GM18517 (cell line): ENCODE results near the gene CNTN2.

Experiments
- ATAC-seq: cut with Tn5 transposase; IDR thresholded peaks from one replicate; pipeline ENCODE4 v1.9.1; 2021; ENCODE audit warnings: mild to moderate bottlenecking, moderate library complexity; ENCODE audit not compliant: unreplicated experiment

The CNTN2 gene, protein sequence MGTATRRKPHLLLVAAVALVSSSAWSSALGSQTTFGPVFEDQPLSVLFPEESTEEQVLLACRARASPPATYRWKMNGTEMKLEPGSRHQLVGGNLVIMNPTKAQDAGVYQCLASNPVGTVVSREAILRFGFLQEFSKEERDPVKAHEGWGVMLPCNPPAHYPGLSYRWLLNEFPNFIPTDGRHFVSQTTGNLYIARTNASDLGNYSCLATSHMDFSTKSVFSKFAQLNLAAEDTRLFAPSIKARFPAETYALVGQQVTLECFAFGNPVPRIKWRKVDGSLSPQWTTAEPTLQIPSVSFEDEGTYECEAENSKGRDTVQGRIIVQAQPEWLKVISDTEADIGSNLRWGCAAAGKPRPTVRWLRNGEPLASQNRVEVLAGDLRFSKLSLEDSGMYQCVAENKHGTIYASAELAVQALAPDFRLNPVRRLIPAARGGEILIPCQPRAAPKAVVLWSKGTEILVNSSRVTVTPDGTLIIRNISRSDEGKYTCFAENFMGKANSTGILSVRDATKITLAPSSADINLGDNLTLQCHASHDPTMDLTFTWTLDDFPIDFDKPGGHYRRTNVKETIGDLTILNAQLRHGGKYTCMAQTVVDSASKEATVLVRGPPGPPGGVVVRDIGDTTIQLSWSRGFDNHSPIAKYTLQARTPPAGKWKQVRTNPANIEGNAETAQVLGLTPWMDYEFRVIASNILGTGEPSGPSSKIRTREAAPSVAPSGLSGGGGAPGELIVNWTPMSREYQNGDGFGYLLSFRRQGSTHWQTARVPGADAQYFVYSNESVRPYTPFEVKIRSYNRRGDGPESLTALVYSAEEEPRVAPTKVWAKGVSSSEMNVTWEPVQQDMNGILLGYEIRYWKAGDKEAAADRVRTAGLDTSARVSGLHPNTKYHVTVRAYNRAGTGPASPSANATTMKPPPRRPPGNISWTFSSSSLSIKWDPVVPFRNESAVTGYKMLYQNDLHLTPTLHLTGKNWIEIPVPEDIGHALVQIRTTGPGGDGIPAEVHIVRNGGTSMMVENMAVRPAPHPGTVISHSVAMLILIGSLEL

DNA sequence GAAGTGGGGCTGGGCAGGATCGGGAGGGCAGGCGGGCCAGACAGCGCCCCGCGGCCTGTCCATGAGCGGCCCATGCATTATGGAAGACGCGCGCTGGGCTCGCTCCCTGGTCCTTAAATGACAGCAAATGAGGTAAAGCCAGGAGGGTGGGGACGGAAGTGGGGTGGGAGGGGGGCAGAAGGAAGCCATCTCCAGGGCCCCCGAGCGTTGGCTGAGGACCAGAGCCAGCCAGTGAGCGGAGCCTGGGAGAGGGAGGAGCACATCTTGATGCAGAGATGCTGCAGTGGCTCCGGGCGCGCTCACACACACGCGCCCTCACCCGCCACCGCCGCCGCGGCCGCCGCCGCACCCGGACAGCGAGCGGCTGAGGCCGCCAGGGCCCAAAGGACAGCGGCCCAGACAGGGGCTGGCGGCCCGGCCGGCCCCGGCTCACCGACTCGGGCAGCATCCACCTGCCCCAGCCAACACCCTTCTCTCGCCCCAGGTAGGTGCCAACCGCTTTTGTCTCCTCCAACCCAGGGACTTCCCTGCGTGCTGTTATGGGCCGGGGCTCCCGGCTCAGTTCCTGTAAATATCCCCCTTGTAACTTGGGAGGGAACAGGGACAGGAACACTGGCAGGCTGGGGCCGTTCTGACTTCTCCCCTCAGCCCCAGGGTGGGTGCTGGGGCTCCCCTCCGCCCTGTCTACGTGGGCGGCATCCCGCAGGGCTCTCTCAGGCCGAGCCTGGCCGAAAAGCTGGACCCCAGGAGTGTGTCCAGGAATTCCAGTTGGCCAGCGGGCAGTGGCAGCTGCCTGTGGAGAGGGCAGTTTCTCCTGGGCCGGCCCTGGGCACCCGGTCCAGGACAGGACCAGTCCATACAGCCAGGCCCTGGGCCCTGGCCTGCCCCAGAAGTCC lies at the start of gene CNTN2:
TSS of gene CNTN2 (plus strand) at position 302 of the 896 bp plus-strand sequence. CDS start 9,974 bp downstream, outside the sequence.
- ATAC-seq, result no peak

DNA sequence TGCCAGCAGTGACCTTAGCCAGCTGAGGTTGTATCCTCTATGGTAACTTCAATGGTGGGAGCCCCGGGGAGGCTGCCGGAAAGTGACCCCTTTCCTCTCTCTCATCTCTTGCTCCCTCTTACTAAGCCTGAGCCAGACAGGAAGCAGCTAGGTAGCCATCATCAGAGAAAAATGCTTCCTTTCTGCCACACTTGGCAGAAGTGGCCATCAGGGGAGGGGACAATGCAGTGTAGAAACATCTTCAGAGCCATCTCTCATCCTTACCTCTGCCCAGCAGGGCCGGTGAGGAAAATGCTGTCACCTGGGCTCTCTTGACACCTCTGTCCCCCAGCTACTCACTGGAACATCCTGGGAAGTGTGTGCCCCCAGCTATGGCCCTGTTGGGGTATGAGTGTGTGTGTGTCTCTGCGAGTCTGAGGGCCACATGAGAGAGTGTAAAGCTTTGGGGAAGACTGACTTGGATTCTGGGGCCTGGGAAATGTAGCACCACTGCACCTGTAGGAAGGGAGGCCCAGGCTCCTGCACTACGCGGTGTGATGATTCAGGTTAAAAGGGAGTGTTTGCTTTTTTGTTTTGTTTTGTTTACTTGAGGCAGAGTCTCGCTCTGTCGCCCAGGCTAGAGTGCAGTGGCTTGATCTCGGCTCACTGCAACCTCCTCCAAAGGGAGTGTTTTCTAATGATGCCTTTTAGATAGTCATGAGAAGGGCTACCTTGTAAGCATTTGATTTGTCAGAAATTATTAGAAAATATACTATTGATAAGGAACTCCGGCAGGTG lies 48.7 kb upstream of the CNTN2 start:
- no peak for ATAC-seq

DNA sequence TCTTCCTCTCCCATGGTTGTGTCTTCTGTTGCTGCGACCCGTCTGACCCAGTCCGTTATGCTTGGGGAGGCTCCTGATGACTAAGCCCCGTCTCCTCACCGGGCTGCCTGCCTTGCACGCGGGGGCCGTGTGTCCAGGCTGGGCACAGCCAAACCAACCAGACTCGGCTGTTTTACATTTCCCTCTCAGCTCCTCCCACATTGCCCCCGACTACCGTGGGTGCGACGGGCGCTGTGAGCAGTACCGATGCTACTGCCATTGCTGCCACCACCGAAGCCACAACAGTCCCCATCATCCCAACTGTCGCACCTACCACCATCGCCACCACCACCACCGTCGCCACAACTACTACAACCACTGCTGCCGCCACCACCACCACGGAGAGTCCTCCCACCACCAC lies 46.0 kb upstream of the CNTN2 start:
- ATAC-seq, result no peak

DNA sequence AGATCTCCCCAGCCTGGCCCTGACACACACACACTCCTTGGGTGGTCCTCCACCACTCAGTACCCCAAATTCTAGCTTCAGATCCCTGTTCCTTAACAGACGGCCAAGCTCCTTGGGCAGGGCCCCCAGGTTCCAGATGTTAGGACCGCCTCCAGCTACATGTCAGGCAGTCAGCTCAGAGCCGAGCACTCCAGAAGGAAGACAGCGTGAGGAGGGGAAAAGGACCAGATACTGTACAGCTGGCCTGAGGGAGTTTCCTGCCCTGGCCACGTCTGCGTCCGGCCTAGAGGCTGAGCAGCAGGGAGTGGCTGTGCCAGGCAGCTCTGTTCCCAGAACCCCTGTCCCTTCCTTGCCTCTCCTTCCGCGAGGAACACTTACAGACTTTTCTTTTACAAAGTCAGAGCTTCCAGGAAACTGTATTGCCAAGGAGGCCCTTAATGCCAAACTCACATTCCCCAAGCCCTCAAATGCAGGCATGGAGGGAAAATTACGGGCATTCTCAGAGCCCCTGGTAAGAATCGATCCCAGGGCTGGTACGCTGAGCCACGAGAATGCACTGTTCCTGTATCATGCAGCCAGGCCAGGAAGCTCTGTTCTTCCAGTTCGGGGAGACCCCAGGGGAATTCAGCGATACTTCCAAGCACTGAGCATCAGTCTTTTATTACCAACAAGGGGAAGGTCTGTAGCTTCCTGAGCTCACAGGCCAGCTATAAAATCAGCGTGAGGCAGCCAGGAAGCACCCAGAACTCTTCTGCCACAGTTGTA lies 45.2 kb upstream of the CNTN2 start:
- ATAC-seq, result no peak

DNA sequence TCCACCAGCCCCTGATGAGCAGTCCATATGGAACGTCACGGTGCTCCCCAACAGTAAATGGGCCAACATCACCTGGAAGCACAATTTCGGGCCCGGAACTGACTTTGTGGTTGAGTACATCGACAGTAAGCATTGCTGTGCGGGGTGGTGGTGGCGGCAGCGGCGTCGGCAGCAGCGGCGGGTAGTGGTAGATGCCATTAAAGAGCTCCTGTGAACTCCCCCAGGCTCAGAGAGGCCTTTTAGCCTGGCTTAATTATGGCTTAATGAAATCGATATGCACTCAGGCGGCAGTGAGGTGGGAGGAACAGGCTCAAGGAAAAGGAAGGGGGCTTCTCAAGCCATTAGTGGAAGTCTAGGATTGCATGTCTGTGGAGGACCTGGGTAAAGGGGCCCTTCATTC lies 41.9 kb upstream of the CNTN2 start:
- ATAC-seq, result no peak

DNA sequence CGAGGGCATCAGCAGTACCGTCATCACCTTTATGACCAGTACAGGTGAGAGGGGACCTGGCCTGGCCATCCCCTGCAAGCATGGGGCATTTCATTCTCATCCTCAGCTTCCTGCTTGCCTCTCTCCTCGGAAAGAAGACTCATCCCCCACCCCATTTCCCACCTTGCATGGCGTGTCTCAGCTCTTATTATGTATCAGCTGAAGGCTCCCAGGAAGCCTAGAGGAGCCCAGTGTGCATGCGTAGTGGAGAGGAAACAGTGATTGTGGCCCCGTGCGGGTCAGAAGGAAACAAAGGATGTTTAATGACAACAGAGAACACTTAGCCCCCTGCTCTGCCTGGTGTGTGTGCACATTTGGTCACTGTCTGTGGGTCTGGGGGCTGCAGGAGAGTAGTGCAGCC lies 40.3 kb upstream of the CNTN2 start:
- no peak for ATAC-seq

DNA sequence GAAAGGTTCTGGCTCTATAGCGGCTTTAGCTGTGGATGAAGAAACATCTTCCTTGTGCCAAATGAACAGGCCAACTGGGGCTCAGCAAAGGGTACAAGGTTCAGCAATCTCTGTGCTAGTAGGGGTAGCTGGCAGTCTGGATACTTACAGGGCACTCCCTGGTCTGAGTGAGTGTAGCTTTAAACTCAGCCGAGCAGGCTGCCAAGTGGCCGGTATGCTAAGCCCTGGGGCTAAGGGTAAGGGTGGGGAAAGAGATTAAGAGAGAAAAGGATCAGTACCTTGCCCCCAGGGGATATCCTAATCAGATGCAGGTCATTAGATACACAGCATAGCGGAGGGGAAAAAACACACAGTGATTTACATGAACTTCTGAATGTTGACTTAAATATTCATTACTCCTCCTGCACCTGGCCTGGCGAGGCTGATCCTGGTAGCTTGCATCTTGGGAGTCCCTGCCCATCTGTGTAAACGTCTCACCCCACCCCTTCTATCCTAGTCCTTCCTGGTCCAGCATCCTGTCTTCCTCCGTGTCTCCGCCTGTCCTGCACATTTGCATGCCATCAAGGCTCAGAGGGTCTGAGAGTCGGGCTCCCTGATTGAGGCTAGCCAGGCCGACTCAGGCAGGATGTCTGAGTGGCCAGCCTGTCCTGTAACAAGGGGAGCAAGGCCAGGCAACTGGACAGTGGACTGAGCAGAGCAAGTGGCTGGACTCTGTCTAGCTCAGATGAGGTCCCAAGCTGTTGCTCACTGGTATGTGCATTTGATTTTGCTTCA lies 39.5 kb upstream of the CNTN2 start:
- no peak for ATAC-seq

DNA sequence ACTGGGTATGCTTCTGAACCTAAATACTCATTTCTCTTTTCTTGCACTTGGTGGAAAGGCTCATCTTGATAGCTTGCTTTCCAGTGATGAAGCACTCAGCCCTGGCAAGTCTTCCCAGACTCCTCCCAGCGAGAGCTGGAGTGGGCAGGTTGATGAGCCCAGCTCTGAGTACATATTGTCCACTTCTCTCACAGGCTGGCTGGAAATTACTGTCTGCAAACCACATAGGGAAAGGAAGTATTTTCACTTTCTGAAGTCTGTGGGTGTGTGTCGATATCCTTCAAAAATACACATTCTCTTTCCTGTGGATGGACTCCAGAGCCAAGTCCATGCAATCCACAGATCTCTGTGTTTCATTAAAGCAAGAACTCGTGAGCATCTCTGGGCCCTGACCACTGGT lies 38.7 kb upstream of the CNTN2 start:
- no peak for ATAC-seq

DNA sequence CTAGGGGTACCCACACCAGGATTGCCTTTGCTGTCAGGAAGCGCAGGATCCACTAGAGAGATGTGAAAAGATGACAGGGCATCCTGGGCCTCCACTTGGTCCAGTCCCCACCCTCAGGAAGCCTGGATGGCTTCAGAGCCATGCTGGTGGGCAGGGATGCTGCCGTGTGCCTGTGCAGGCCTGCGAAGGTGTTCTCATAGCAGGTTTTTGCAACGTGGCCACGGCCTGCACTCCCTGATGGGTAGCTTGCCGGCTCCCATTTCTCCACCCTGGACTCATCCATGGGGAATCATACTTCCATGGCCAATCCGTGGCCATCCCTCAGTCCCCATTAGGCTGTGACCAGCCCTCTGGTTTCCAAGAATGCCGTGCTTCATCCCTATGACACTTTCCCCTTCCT lies 34.1 kb upstream of the CNTN2 start:
- no peak for ATAC-seq

DNA sequence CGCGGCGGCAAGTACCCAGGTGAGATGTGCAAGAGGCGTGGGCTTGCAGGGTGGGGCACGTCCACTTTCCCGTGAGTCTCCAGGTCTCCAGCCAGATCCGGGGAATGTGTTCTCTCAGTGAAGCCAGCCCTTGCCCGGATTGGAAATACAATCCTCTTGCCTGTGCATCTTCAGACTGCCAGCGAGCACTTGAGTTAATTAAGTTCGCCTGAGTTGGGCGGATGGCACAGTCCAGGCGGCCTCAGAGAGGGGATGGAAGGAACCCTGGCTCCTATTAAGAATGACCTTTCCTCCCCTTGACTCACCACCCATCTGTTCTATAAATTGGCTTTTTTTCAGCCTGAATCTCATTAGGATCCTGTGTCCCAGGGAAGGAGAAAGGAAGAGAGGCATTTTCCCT lies 33.3 kb upstream of the CNTN2 start:
- no peak for ATAC-seq

DNA sequence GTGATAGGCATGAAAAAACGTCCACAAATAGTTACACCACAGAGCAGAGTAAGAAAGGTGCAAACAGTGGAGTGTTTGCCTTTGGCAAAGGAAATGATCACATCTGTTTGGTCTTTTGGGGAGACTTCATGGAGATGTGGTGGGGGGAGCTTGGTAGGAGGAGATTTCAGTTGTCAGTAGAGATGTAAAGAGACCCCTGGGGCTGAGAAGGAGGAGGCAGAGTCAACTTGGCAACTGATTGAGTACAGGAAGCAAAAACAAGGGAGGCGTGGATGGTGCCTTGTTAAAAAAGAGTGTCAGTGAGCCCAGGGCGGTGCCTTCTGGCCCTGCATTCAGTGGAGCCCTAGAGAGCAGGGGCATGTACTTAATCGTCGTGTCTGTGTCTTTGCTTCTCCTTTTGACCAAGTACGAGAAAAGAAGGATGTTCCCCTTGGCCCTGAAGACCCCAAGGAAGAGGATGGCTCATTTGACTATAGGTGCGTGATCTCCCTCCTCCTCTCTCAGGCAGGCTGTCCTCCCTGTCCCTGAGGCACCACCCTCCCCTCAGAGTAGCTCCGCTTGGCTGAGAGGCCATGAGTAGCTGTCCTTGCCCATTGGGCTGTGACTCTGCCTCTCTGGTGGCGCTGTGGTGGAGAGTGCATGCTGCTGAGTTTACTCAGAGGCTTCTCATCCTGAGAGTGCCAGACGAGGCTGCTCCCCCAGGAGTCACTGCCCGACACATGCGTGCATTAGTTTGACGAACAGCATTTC lies 30.4 kb upstream of the CNTN2 start:
- ATAC-seq, result no peak

DNA sequence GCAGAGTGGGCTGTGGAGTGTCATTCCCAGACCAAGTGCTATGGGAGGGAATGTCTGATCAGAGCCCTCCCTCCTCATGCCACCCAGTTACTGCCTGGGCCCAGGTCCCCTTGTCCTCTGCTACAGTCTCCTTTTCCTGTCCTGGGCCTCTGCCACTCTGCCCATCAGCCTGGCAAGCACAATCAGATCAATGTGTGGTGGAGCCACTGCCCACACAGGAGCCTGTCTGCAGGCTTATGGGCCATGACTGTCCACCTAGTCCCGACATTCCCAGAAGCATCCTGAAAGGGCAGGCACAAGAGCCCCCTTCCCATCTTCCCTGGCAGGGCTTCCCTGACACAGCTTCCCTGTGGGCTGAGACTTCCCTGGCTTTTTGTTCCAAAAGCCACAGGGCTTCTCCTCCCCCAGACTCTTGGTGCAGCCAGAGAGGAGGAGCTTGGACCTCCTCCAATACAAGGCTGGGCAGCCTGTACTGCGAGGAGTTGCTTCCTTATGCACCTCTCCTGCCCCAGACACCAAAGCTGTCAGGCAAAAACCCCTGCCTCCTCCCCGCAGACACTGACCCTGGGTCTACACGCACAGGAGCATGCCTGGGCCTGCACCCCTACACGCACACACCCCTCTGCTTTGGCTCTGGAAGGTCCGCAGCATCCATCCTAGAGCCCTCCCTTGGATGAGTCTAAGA lies 29.2 kb upstream of the CNTN2 start:
- ATAC-seq, result no peak

DNA sequence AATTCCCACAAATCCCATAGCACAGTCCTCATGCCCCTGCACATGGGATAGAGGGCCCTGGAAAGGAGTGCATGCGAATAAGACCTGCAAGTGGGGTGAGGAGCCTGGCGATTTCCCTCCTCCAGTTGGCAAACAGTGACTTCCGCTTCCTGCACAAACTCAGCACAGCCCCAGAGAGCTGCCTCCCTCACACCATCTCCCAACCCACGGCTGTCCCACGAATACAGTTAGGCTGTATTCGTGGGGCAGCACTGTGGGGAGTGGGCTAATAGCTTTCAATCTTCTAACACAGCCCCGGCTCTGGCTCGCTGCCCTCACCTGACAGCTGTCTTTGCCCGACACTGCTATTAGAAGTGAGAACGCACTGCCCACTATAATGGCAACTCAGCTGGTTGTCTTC lies 28.2 kb upstream of the CNTN2 start:
- no peak for ATAC-seq

DNA sequence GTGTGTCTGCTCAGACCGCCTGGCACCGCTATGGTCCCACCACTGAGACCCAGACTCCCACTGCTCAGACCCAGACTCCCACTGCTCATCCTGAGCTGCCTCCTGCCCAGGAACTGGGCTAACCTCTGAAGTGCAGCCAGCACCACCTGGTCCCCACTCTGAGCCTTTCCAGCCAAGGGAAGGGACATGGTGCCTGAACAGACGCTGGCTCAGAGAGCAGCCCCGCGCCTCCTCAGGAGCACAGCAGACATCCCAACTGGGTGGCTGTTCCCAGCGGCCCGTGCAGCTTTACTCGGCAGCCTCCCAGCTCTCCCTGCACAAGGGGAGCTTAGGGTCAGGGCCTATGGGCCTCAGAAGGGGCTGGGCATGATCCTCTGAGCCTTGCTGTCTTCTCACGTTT lies 27.8 kb upstream of the CNTN2 start:
- no peak for ATAC-seq

DNA sequence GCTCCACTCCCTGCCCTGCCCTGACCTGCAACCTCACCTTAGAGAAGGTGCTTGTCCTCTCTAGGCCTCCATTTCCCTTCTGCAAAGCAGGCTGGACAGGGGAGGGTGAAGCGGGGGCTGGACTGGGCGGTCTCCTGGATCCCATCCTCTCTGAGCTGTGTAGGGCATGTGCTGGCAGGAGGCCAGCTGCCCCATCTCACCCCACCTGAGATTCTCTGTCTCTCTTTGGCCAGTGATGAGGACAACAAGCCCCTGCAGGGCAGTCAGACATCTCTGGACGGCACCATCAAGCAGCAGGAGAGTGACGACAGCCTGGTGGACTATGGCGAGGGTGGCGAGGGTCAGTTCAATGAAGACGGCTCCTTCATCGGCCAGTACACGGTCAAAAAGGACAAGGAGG lies 26.9 kb upstream of the CNTN2 start:
- no peak for ATAC-seq

DNA sequence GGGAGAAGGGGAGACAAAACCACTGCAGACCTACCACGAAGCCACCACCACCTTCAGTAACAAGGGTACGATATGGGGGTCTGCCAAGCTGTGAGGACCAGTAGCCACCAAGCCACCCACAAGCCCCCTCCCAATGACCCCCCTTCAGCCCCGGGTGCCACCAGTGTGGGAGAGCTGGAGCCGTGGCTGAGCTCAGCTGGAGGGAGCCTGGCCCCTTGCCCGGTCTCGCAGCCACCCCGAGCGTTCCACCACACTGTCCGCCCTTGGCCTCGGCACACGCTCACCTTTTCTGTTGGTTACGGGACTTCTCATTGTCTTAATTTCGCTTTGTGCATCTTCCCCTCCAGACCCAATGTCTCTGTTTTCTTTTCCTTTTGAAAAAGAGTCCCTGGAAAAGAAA lies 26.4 kb upstream of the CNTN2 start:
- no peak for ATAC-seq

DNA sequence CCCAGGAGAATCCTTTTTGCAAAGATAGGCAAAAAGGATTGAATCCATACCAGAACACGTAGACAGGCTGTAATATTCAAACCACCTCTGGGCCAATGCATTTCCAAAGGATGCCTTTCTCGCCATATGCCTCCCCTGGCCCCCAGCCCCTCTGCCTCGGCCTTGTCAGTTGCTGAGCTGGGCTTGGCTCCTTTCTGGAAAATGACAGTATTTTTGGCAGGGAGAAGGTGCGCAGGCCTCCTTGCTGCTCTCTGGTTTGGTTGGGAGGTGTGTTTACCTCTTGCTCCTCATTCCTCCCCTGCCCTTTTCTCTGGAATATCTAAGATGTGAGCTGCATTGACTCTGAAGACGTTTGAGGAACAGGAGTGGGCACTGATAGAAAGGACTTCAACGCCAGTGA lies 26.0 kb upstream of the CNTN2 start:
- no peak for ATAC-seq
